ENCODE data around the gene REXO5. TPM values are rescaled to one million over a fixed set of nuclear protein-coding genes. Genes with fewer than 3 reads are reported as not detected.

The REXO5 gene
- total RNA-seq, 2 experiments from 2014 or later = 26.5 to 38.9 TPM

GRCh38 chr16:20868890-20869289 lies 62.6 kb downstream of the REXO5 start:
- POLR2A ChIA-PET = no interaction called here
- H3K9me2 ChIP-seq (ENCODE audit: insufficient read depth, low read length) = no peaks in the 10 kb centered on the region
- TF ChIP-seq EZH2phosphoT487 (IDR thresholded peaks at IDR 0.05; ENCODE audit: borderline replicate concordance, low read depth, low read length) (no peak), CTCF (conservative IDR thresholded peaks at IDR 0.05; ENCODE audit: low read length) (no peak)
- intact Hi-C loops (cut with micrococcal nuclease; ENCODE audit: unreplicated experiment) = no loop called here
- no peak overlapping the region for H3K27ac ChIP-seq (ENCODE audit: low read depth, low read length, poor library complexity, severe bottlenecking)
- CTCF ChIA-PET (ENCODE audit: unreplicated experiment) = no interaction called here
- 0 out of 2 replicates have a peak, but pooled peaks cover 2% of the 10 kb centered on the region for H4K20me1 ChIP-seq (ENCODE audit: insufficient read depth, low read length)
- no peak overlapping the region for H3K4me3 ChIP-seq (ENCODE audit: low read depth, low read length, poor library complexity, severe bottlenecking)
- no peak overlapping the region for H2AFZ ChIP-seq (ENCODE audit: low read length)
- peaks cover 6% of the 10 kb centered on the region for H3K4me1 ChIP-seq (ENCODE audit: insufficient read depth, low read length, poor library complexity, severe bottlenecking)
- no peak overlapping the region for H3K4me2 ChIP-seq (ENCODE audit: low read length)
- no peaks in the 10 kb centered on the region; the same call in 1 of the 2 replicates for H3K79me2 ChIP-seq (ENCODE audit: insufficient read depth, low read depth, low read length)
- no TSS peak for BruUV-seq (replicated peaks)
- no peaks in the 10 kb centered on the region for H3K36me3 ChIP-seq (ENCODE audit: insufficient read depth, low read length)
- no peak for DNase-seq (ENCODE audit: low spot score)
- H3K9me3 ChIP-seq (ENCODE audit: low read length) = no peaks in the 10 kb centered on the region

GRCh38 chr16:20870122-20870820 lies 63.9 kb downstream of the REXO5 start:
- no peaks in the 10 kb centered on the region for H3K36me3 ChIP-seq (ENCODE audit: insufficient read depth, low read length)
- H3K27ac ChIP-seq (ENCODE audit: low read depth, low read length, poor library complexity, severe bottlenecking) = no peak overlapping the region
- TF ChIP-seq EZH2phosphoT487 (IDR thresholded peaks at IDR 0.05; ENCODE audit: borderline replicate concordance, low read depth, low read length) = no peak
- ChIA-PET CTCF (ENCODE audit: unreplicated experiment) (no interaction called here), POLR2A (no interaction called here)
- H3K4me1 ChIP-seq (ENCODE audit: insufficient read depth, low read length, poor library complexity, severe bottlenecking) = peaks cover 20% of the 10 kb centered on the region
- no peaks in the 10 kb centered on the region; the same call in 1 of the 2 replicates for H3K79me2 ChIP-seq (ENCODE audit: insufficient read depth, low read depth, low read length)
- no peaks in the 10 kb centered on the region for H3K9me2 ChIP-seq (ENCODE audit: insufficient read depth, low read length)
- no peak overlapping the region for H3K4me3 ChIP-seq (ENCODE audit: low read depth, low read length, poor library complexity, severe bottlenecking)
- no peak overlapping the region for H2AFZ ChIP-seq (ENCODE audit: low read length)
- intact Hi-C loops (cut with micrococcal nuclease; ENCODE audit: unreplicated experiment) = no loop called here
- H3K4me2 ChIP-seq (ENCODE audit: low read length) = no peak overlapping the region
- H4K20me1 ChIP-seq (ENCODE audit: insufficient read depth, low read length) = 0 out of 2 replicates have a peak, but pooled peaks cover 4% of the 10 kb centered on the region
- no peaks in the 10 kb centered on the region for H3K9me3 ChIP-seq (ENCODE audit: low read length)
- no TSS peak for BruUV-seq (replicated peaks)
- no peak for DNase-seq (ENCODE audit: low spot score)

GRCh38 chr16:20871258-20871657 lies 64.9 kb downstream of the REXO5 start:
- POLR2A ChIA-PET = no interaction called here
- TF ChIP-seq CTCF (conservative IDR thresholded peaks at IDR 0.05; ENCODE audit: low read length) = no peak
- no peak for TF ChIP-seq EZH2phosphoT487 (IDR thresholded peaks at IDR 0.05; ENCODE audit: borderline replicate concordance, low read depth, low read length)
- Histone ChIP-seq H3K27ac (ENCODE audit: low read depth, low read length, poor library complexity, severe bottlenecking) (no peak overlapping the region), H3K79me2 (ENCODE audit: insufficient read depth, low read depth, low read length) (no peaks in the 10 kb centered on the region; the same call in 1 of the 2 replicates), H3K4me2 (ENCODE audit: low read length) (no peak overlapping the region), H3K4me3 (ENCODE audit: low read depth, low read length, poor library complexity, severe bottlenecking) (no peak overlapping the region), H4K20me1 (ENCODE audit: insufficient read depth, low read length) (0 out of 2 replicates have a peak, but pooled peaks cover 4% of the 10 kb centered on the region), H3K9me2 (ENCODE audit: insufficient read depth, low read length) (no peaks in the 10 kb centered on the region), H3K9me3 (ENCODE audit: low read length) (no peaks in the 10 kb centered on the region), H2AFZ (ENCODE audit: low read length) (no peak overlapping the region), H3K36me3 (ENCODE audit: insufficient read depth, low read length) (no peaks in the 10 kb centered on the region), H3K4me1 (ENCODE audit: insufficient read depth, low read length, poor library complexity, severe bottlenecking) (peaks cover 24% of the 10 kb centered on the region)
- intact Hi-C loops (cut with micrococcal nuclease; ENCODE audit: unreplicated experiment) = no loop called here
- BruUV-seq (replicated peaks) = no TSS peak
- no peak for DNase-seq (ENCODE audit: low spot score)
- CTCF ChIA-PET (ENCODE audit: unreplicated experiment) = no interaction called here
